ENCODE measurements around the gene MMP15.

DNA sequence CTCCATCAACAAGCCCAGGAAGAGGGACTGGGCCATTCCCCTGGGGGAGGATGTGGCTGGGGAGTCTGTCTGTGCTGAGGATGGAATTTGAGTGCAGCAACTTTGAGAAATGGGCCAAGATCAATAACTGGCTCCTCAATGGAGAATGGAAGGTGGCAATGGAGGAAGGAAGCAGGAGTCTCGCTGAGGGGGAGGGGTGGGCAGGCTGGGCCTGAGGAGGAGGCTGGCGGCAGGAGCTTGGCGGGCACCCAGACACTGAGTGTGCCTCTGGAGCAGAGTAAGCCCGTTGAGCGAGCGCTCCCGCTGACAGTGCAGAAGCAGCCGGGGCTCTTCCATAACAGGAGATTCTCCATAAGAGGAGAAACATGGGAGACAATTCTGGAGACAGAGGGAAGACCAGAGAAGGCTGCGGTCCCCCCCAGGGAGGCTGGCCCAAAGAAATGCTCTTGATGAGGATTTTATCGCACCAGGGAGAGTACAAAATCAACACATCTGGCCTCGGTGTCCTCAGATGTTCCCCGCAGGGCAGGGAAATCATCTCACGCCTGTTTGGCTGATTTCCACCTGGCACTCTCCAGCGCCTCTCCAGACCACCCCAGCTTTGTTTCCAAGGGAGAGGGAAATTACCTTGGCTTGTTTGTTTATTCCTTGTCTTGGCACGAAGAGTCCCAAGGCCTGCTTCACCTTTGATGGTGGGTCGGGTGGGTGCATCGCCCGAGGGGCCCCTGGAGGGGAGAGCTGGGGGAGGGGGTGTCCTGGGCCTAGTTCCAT lies 2.8 kb upstream of the MMP15 start:
- TF ChIP-seq, protein P1, sequence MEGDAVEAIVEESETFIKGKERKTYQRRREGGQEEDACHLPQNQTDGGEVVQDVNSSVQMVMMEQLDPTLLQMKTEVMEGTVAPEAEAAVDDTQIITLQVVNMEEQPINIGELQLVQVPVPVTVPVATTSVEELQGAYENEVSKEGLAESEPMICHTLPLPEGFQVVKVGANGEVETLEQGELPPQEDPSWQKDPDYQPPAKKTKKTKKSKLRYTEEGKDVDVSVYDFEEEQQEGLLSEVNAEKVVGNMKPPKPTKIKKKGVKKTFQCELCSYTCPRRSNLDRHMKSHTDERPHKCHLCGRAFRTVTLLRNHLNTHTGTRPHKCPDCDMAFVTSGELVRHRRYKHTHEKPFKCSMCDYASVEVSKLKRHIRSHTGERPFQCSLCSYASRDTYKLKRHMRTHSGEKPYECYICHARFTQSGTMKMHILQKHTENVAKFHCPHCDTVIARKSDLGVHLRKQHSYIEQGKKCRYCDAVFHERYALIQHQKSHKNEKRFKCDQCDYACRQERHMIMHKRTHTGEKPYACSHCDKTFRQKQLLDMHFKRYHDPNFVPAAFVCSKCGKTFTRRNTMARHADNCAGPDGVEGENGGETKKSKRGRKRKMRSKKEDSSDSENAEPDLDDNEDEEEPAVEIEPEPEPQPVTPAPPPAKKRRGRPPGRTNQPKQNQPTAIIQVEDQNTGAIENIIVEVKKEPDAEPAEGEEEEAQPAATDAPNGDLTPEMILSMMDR (IDR thresholded peaks at IDR 0.05), result no peak
- TF ChIP-seq POLR2A (IDR thresholded peaks at IDR 0.05) (no peak), EP300 (IDR thresholded peaks at IDR 0.05) (no peak), POLR2AphosphoS5 (IDR thresholded peaks at IDR 0.05) (peak in 1 of 3 donors; percentile 29)

Data from stomach (tissue), 4 donors.